ENCODE data around the gene GIMAP2.

The GIMAP2 gene

DNA sequence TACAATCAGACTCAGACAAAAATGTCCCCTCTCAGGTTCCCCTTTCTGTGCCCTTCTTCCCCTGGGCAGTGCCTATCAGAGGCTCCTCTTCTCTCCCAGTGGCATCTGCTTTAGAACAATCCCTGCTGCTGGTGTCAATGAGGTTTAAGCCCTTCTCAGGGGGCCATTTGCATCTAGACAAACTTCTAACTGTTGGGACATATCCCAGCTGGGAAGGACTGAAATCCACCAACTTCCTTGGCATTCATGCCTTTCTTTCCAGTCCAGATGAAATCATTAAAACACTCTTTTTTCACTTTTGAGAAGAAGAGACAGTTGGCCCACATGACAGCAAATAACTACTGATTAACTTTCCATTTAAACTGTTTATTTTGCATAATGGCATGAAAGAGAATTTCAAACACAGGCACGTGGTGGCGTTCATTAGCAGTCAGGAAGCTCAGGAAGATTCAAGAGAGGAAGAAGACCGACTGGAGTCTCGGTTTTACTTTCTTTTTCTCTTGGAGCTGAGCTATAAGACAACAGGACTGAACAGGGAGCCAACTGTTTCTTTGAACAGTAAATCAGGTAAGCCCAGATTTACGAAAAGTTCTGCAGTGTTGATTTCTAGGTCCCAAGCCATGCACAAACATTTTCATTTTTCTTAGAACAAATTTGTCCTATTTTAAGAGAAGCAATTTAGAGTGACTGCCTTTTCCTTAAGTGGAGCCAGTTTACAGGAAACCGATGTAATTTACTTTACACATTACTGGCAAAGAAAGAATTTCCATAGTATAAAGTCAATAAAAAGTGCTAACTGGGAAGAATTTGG, at the start of gene GIMAP2:
Gene GIMAP2, plus strand, starts transcription at position 488 of the 811 bp plus-strand sequence. CDS start 1,354 bp downstream, outside the sequence.
- H3K27me3 ChIP-seq (ENCODE audit: insufficient read depth, poor library complexity, severe bottlenecking) = no peaks in the 10 kb centered on the region
- TF ChIP-seq, protein P1, sequence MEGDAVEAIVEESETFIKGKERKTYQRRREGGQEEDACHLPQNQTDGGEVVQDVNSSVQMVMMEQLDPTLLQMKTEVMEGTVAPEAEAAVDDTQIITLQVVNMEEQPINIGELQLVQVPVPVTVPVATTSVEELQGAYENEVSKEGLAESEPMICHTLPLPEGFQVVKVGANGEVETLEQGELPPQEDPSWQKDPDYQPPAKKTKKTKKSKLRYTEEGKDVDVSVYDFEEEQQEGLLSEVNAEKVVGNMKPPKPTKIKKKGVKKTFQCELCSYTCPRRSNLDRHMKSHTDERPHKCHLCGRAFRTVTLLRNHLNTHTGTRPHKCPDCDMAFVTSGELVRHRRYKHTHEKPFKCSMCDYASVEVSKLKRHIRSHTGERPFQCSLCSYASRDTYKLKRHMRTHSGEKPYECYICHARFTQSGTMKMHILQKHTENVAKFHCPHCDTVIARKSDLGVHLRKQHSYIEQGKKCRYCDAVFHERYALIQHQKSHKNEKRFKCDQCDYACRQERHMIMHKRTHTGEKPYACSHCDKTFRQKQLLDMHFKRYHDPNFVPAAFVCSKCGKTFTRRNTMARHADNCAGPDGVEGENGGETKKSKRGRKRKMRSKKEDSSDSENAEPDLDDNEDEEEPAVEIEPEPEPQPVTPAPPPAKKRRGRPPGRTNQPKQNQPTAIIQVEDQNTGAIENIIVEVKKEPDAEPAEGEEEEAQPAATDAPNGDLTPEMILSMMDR (IDR thresholded peaks at IDR 0.05; ENCODE audit: poor library complexity, severe bottlenecking) = no peak
- no peak for DNase-seq (ENCODE audit: low spot score)
- peak; percentile 85 for ATAC-seq (ENCODE audit: low read depth)
- peak within 1 kb of the TSS; percentile 28 for H3K4me3 ChIP-seq (ENCODE audit: severe bottlenecking)
- no peaks in the 10 kb centered on the region for H3K4me1 ChIP-seq (ENCODE audit: insufficient read depth, poor library complexity, severe bottlenecking)
- H3K36me3 ChIP-seq (ENCODE audit: low read depth) = no peaks in the 10 kb centered on the region
- H3K27ac ChIP-seq (ENCODE audit: poor library complexity, severe bottlenecking) = no peak within 1 kb of the TSS
- H3K9me3 ChIP-seq (ENCODE audit: severe bottlenecking) = no peaks in the 10 kb centered on the region

GRCh38 chr7:150641854-150642253, 43.7 kb upstream of the GIMAP2 start:
- H3K27ac ChIP-seq (ENCODE audit: poor library complexity, severe bottlenecking) = no peak overlapping the region
- no peak for ATAC-seq (ENCODE audit: low read depth)
- H3K4me1 ChIP-seq (ENCODE audit: insufficient read depth, poor library complexity, severe bottlenecking) = no peaks in the 10 kb centered on the region
- H3K27me3 ChIP-seq (ENCODE audit: insufficient read depth, poor library complexity, severe bottlenecking) = no peaks in the 10 kb centered on the region
- H3K4me3 ChIP-seq (ENCODE audit: severe bottlenecking) = no peak overlapping the region
- DNase-seq (ENCODE audit: low spot score) = no peak
- H3K9me3 ChIP-seq (ENCODE audit: severe bottlenecking) = no peaks in the 10 kb centered on the region
- TF ChIP-seq, protein P1 (IDR thresholded peaks at IDR 0.05; ENCODE audit: poor library complexity, severe bottlenecking) = no peak
- no peaks in the 10 kb centered on the region for H3K36me3 ChIP-seq (ENCODE audit: low read depth)

DNA sequence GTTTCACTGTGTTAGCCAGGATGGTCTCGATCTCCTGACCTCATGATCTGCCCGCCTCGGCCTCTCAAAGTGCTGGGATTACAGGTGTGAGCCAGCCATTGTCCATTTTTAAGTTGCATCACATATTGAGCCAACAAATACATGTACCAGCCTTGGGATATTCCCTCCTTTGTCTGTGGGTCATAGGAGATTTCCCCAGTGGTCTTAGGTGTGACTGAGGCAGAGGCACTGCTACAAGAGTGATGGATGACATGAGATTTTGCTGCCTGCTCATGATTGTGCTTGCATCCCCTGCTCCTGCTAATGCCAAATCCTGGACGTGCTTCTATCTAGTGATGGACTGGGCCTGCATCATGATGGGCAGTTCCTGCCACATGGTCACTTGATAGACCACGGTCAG, 42.6 kb upstream of the GIMAP2 start:
- H3K36me3 ChIP-seq (ENCODE audit: low read depth) = no peaks in the 10 kb centered on the region
- no peak overlapping the region for H3K27ac ChIP-seq (ENCODE audit: poor library complexity, severe bottlenecking)
- DNase-seq (ENCODE audit: low spot score) (no peak), ATAC-seq (ENCODE audit: low read depth) (no peak)
- H3K4me3 ChIP-seq (ENCODE audit: severe bottlenecking) = no peak overlapping the region
- TF ChIP-seq, protein P1 (IDR thresholded peaks at IDR 0.05; ENCODE audit: poor library complexity, severe bottlenecking) = no peak
- H3K4me1 ChIP-seq (ENCODE audit: insufficient read depth, poor library complexity, severe bottlenecking) = no peaks in the 10 kb centered on the region
- H3K27me3 ChIP-seq (ENCODE audit: insufficient read depth, poor library complexity, severe bottlenecking) = no peaks in the 10 kb centered on the region
- no peaks in the 10 kb centered on the region for H3K9me3 ChIP-seq (ENCODE audit: severe bottlenecking)

DNA sequence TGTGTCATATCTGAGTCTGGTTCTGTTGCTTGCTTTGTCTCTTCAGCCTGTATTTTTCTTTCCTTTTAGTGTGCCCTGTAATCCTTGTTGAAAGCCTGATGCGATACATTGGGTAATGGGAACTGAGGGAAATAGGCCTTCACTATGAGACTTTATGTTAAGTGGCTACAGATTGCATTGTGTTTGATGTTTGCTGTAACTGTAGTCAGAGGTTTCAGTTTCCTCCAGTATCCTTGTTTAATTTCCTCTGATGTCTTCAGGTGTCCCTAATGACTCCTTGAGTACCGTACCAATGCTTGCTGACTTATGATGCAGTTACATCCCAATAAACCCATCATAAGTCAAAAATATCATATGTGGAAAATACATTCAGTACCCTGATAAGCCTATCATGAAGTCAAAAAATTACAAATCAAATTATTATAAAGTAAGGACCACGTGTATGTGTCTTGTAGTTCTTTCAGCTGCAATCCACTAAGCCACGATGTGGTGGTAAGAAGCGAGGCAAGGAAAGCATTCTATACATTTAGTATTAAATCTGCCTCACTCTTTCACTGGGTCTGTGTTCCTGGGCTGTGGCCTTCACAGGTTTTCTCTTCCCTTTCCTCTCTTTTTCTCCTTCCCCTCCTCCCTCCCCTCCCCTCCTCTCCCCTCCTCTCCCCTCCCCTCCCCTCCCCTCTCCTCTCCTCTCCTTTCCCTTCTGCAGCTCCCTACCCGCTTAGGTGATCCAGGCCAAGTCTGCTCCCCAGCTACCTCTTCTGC, 40.1 kb upstream of the GIMAP2 start:
- Histone ChIP-seq H3K9me3 (ENCODE audit: severe bottlenecking) (no peaks in the 10 kb centered on the region), H3K36me3 (ENCODE audit: low read depth) (no peaks in the 10 kb centered on the region), H3K4me3 (ENCODE audit: severe bottlenecking) (no peak overlapping the region), H3K27me3 (ENCODE audit: insufficient read depth, poor library complexity, severe bottlenecking) (no peaks in the 10 kb centered on the region), H3K27ac (ENCODE audit: poor library complexity, severe bottlenecking) (no peak overlapping the region), H3K4me1 (ENCODE audit: insufficient read depth, poor library complexity, severe bottlenecking) (no peaks in the 10 kb centered on the region)
- ATAC-seq (ENCODE audit: low read depth) = no peak
- DNase-seq (ENCODE audit: low spot score) = no peak
- TF ChIP-seq, protein P1 (IDR thresholded peaks at IDR 0.05; ENCODE audit: poor library complexity, severe bottlenecking) = no peak

Measured in RWPE2 (cell line).